ENCODE results near the gene NAT14. TPM values are rescaled to one million over a fixed set of nuclear protein-coding genes. Genes with fewer than 3 reads are reported as not detected.

Gene NAT14
- 1 to 10 TPM; 3.4 to 3.8 TPM for total RNA-seq

- Histone ChIP-seq H3K4me3 (peak within 1 kb of the TSS; percentile 91), H3K4me1 (ENCODE audit: control insufficient read depth in 1 of 2, low read depth in 2 of 2) (peaks cover 31 to 42% of the 10 kb centered on the region in 2 donors), H3K36me3 (peaks cover 10% of the 10 kb centered on the region), H3K9me3 (no peaks in the 10 kb centered on the region), H3K27me3 (replicated peaks; ENCODE audit: insufficient read depth) (no peaks in the 10 kb centered on the region), H3K27ac (peak within 1 kb of the TSS; percentile 58 to 90)
- DNase-seq (ENCODE audit: low spot score) (no peak), ATAC-seq (ENCODE audit: insufficient number of reproducible peaks, low FRiP score, low read depth) (no peak)
- no peak for TF ChIP-seq CTCF (IDR thresholded peaks at IDR 0.05)
Observed at GRCh38 chr19:55484593-55485438, at the start of gene NAT14. Gene NAT14 (plus strand): TSS chr19:55485188. CDS start chr19:55485709, 521 bp downstream.

GRCh38 chr19:55436847-55437246 is 48.1 kb upstream of the NAT14 start:
- no peak for TF ChIP-seq CTCF (IDR thresholded peaks at IDR 0.05)
- DNase-seq (ENCODE audit: low spot score) (no peak), ATAC-seq (ENCODE audit: insufficient number of reproducible peaks, low FRiP score, low read depth) (no peak)
- peaks cover 0 to 8% of the 10 kb centered on the region in 2 donors for H3K4me1 ChIP-seq (ENCODE audit: control insufficient read depth in 1 of 2, low read depth in 2 of 2)
- no peak overlapping the region for H3K4me3 ChIP-seq
- H3K27ac ChIP-seq, result no peak overlapping the region
- peaks cover 21% of the 10 kb centered on the region for H3K27me3 ChIP-seq (replicated peaks; ENCODE audit: insufficient read depth)
- no peaks in the 10 kb centered on the region for H3K36me3 ChIP-seq
- H3K9me3 ChIP-seq, result no peaks in the 10 kb centered on the region

- ATAC-seq (ENCODE audit: insufficient number of reproducible peaks, low FRiP score, low read depth) (no peak), DNase-seq (ENCODE audit: low spot score) (no peak)
- Histone ChIP-seq H3K27me3 (replicated peaks; ENCODE audit: insufficient read depth) (peaks cover 18% of the 10 kb centered on the region), H3K4me3 (no peak overlapping the region), H3K27ac (no peak overlapping the region), H3K36me3 (no peaks in the 10 kb centered on the region), H3K4me1 (ENCODE audit: control insufficient read depth in 1 of 2, low read depth in 2 of 2) (peaks cover 0 to 10% of the 10 kb centered on the region in 2 donors), H3K9me3 (no peaks in the 10 kb centered on the region)
- TF ChIP-seq CTCF (IDR thresholded peaks at IDR 0.05), result no peak
Observed at GRCh38 chr19:55437410-55437809, 47.6 kb upstream of the NAT14 start.

- DNase-seq (ENCODE audit: low spot score) (no peak), ATAC-seq (ENCODE audit: insufficient number of reproducible peaks, low FRiP score, low read depth) (no peak)
- no peaks in the 10 kb centered on the region for H3K9me3 ChIP-seq
- H3K36me3 ChIP-seq, result no peaks in the 10 kb centered on the region
- no peak overlapping the region for H3K4me3 ChIP-seq
- H3K27me3 ChIP-seq (replicated peaks; ENCODE audit: insufficient read depth), result peaks cover 20% of the 10 kb centered on the region
- no peak overlapping the region for H3K27ac ChIP-seq
- TF ChIP-seq CTCF (IDR thresholded peaks at IDR 0.05), result no peak
- H3K4me1 ChIP-seq (ENCODE audit: control insufficient read depth in 1 of 2, low read depth in 2 of 2), result peaks cover 0 to 10% of the 10 kb centered on the region in 2 donors
Observed at GRCh38 chr19:55439052-55439451, 45.9 kb upstream of the NAT14 start.

GRCh38 chr19:55440411-55441105 is 44.4 kb upstream of the NAT14 start:
- Histone ChIP-seq H3K27me3 (replicated peaks; ENCODE audit: insufficient read depth) (peaks cover 23% of the 10 kb centered on the region), H3K9me3 (no peaks in the 10 kb centered on the region), H3K27ac (no peak overlapping the region), H3K4me1 (ENCODE audit: control insufficient read depth in 1 of 2, low read depth in 2 of 2) (peaks cover 0 to 10% of the 10 kb centered on the region in 2 donors), H3K4me3 (no peak overlapping the region), H3K36me3 (no peaks in the 10 kb centered on the region)
- DNase-seq (ENCODE audit: low spot score) (no peak), ATAC-seq (ENCODE audit: insufficient number of reproducible peaks, low FRiP score, low read depth) (no peak)
- TF ChIP-seq CTCF (IDR thresholded peaks at IDR 0.05), result no peak
